Gastroesophageal sphincter (tissue), 2 donors: ENCODE measurements around the gene LAG3.

Source experiments
- POLR2A ChIP-seq, 2 donors: fragments of 450-650 bp; IDR thresholded peaks; one replicate each; pipeline ENCODE4 v1.6.1; 2017; ENCODE audit warnings: antibody characterized with exemption in 2 of 2, mild to moderate bottlenecking in 2 of 2, moderate library complexity in 1 of 2
- POLR2AphosphoS5 ChIP-seq: sonication (generic); formaldehyde crosslinking; IDR thresholded peaks from one replicate; pipeline ENCODE4 v1.6.1; 2017; ENCODE audit warnings: antibody characterized with exemption

GRCh38 chr12:6730169-6730568 lies 42.2 kb upstream of the LAG3 start:
- TF ChIP-seq POLR2A (IDR thresholded peaks at IDR 0.05) (no peak), POLR2AphosphoS5 (no peak)
